GM15510 (cell line): ENCODE measurements around the gene NEU2.

ENCODE experiments used
- POLR2A ChIP-seq: IDR thresholded peaks from 3 replicates; pipeline ENCODE4 v1.6.1; 2011; ENCODE audit warnings: borderline replicate concordance; ENCODE audit not compliant: insufficient read length; ENCODE audit errors: extremely low read depth

NEU2 gene

GRCh38 chr2:233079473-233079877 is 47.0 kb downstream of the NEU2 start:
- TF ChIP-seq POLR2A, result peak; percentile 12

GRCh38 chr2:233079953-233080835 is 47.7 kb downstream of the NEU2 start:
- peak; percentile 2 for TF ChIP-seq POLR2A

DNA sequence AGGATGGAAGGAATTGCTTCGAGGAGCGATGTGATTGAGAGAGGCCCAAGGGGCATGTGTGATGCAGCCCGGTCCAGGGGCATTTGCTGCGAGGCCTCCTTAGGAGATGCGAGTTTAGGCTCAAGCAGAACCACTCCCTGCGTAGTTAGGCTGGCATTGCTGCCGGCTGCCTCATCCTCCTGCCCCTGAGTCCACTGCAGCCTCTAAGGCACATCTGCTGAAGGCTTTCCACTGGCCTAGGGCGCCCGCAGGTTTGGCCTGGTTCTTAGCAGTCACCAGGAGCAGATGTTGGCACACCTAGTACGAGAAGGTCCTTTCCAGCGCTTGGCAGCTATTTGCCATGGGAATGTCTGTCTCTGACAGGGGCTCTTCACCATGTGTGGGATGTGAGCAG is 48.4 kb downstream of the NEU2 start:
- peak; percentile 16 for TF ChIP-seq POLR2A

DNA sequence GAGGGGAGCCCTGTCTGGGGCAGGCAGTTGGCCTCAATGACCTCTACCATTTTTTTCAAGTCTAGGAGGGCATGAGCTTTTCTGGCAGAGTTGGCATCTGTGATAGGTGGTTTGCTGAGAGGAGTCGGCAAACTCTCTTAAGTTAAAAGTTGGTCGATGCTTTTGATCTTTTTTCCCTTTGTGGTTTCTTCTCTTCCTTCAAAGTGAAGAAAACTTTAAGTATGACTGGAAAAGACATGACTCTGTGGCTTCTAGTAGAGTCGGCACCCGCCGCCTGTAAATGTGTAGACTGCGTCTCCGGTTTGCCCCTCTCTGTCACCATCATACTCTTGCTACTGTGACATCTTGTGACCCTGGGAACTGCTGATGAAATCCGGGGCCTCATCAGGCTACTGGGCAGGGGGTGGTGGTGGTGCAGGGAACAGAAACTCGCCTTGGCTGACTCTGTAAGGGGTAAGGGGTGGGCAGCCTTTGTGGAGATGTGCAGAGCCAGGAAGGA is 48.8 kb downstream of the NEU2 start:
- TF ChIP-seq POLR2A, result peak; percentile 14

GRCh38 chr2:233081731-233082221 is 49.3 kb downstream of the NEU2 start:
- no peak for TF ChIP-seq POLR2A

DNA sequence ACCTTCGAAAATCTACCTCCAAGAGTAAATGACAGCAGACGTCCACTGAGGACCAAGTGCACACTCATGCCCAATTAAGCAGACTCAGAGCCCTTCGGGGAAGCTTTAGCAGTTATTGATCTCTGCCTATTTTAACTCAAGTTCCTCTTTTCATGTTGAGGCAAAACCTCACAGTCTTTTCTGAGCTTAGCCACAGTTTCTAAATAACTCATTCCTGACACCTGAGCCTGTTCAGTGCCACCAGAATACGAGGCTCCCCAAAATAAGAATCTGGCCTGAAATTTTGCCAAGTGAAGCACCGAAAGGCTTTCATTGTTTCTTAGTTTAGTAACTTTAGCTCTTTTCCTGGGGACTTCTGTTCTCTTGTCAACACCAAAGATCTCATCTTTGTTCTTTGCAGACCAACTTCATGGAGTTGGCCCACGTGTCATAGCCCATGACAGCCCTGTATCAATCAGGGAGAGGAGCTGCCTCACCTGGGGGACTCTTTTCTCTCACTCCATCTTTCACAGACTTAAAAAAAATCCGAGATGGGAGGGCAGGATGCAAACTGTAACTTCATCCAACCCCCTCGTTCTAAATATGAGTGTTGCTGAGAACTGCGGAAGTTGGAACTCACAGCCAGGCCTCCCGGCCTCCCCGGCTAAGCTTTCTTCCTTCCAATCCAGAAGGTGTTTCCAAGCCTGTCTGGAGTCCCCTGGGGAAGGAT is 49.9 kb downstream of the NEU2 start:
- peak; percentile 34 for TF ChIP-seq POLR2A

GRCh38 chr2:233082931-233083755 is 50.7 kb downstream of the NEU2 start:
- peak; percentile 15 for TF ChIP-seq POLR2A

DNA sequence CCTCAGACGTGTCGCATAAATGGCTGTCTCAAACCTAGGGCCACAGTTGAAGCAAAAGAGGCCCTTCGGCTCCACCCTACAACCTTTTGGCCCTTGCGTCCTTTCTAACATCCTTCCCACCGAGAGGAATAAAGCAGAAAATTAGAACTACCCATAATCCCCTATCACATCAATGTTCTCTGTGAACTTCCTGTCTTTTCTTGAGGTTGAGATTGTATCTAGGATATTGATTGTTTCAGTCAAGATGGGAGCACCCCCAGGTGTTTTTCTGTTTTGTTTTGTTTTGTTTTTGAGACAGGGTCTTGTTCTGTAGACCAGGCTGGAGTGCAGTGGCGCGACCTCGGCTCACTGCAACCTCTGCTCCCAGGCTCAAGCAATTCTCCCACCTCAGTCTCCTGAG is 51.3 kb downstream of the NEU2 start:
- no peak for TF ChIP-seq POLR2A

GRCh38 chr2:233084488-233084887 is 52.0 kb downstream of the NEU2 start:
- TF ChIP-seq POLR2A, result no peak
